SK-N-SH treated with all-trans-retinoic acid at 6 μM for 48 hours (cell line): ENCODE results near the gene MYOM3.

ENCODE experiments used
- ARNTL ChIP-seq: fragments of 450-650 bp; formaldehyde crosslinking; IDR thresholded peaks from 2 replicates; pipeline ENCODE4 v1.5.0; 2020; ENCODE audit warnings: low read depth, mild to moderate bottlenecking, moderate library complexity, borderline replicate concordance
- BACH2 ChIP-seq: fragments of 250-450 bp; sonication (Bioruptor Pico); IDR thresholded peaks from 2 replicates; pipeline ENCODE4 v1.9.0; 2021; ENCODE audit warnings: mild to moderate bottlenecking, borderline replicate concordance
- CSRNP3 ChIP-seq: fragments of 250-450 bp; sonication (Bioruptor Pico); IDR thresholded peaks from 2 replicates; pipeline ENCODE4 v1.5.1; 2021; ENCODE audit warnings: mild to moderate bottlenecking, moderate library complexity
- ESRRG ChIP-seq: fragments of 250-450 bp; sonication (Bioruptor Pico); IDR thresholded peaks from 2 replicates; pipeline ENCODE4 v1.6.1; 2021; ENCODE audit warnings: mild to moderate bottlenecking
- GLIS3 ChIP-seq: fragments of 250-450 bp; sonication (Bioruptor Pico); IDR thresholded peaks from 2 replicates; pipeline ENCODE4 v1.5.0; 2020; ENCODE audit warnings: mild to moderate bottlenecking, moderate library complexity
- ISL1 ChIP-seq: fragments of 250-450 bp; sonication (Bioruptor Pico); IDR thresholded peaks from 2 replicates; pipeline ENCODE4 v2.1.2; 2022; ENCODE audit warnings: mild to moderate bottlenecking, moderate library complexity
- PPARA ChIP-seq: fragments of 250-450 bp; sonication (Bioruptor Pico); IDR thresholded peaks from 2 replicates; pipeline ENCODE4 v1.5.0; 2020; ENCODE audit warnings: mild to moderate bottlenecking, borderline replicate concordance
- RARB ChIP-seq: fragments of 250-450 bp; sonication (Bioruptor Pico); IDR thresholded peaks from 2 replicates; pipeline ENCODE4 v1.8.0; 2021; ENCODE audit warnings: mild to moderate bottlenecking, moderate library complexity
- TOX ChIP-seq: fragments of 250-450 bp; sonication (Bioruptor Pico); IDR thresholded peaks from 2 replicates; pipeline ENCODE4 v1.8.0; 2021; ENCODE audit warnings: mild to moderate bottlenecking, moderate library complexity, borderline replicate concordance
- TSHZ2 ChIP-seq: fragments of 250-450 bp; sonication (Bioruptor Pico); IDR thresholded peaks from 2 replicates; pipeline ENCODE4 v1.5.0; 2020; ENCODE audit warnings: mild to moderate bottlenecking, moderate library complexity
- ZFP3 ChIP-seq: fragments of 250-450 bp; sonication (Bioruptor Pico); IDR thresholded peaks from 2 replicates; pipeline ENCODE4 v1.5.0; 2020; ENCODE audit warnings: mild to moderate bottlenecking, moderate library complexity
- ZFP30 ChIP-seq: fragments of 450-650 bp; formaldehyde crosslinking; IDR thresholded peaks from 2 replicates; pipeline ENCODE4 v1.5.0; 2022; ENCODE audit warnings: mild to moderate bottlenecking, moderate library complexity
- ZNF565 ChIP-seq: fragments of 450-650 bp; formaldehyde crosslinking; conservative IDR thresholded peaks from 2 replicates; pipeline ENCODE4 v1.5.0; 2020; ENCODE audit warnings: low read depth, mild to moderate bottlenecking, moderate library complexity
- ZNF8 ChIP-seq: fragments of 450-650 bp; formaldehyde crosslinking; IDR thresholded peaks from 2 replicates; pipeline ENCODE4 v1.5.0; 2020; ENCODE audit warnings: mild to moderate bottlenecking, moderate library complexity

- TF ChIP-seq RARB (CRISPR knock-in tag) (no peak), ZNF565 (CRISPR knock-in tag) (no peak), ZNF8 (CRISPR knock-in tag) (no peak), TSHZ2 (CRISPR knock-in tag) (no peak), TOX (no peak), GLIS3 (no peak), ISL1 (CRISPR knock-in tag) (no peak), CSRNP3 (CRISPR knock-in tag) (no peak), ESRRG (CRISPR knock-in tag) (no peak), PPARA (no peak), ARNTL (CRISPR knock-in tag) (no peak), BACH2 (CRISPR knock-in tag) (no peak), ZFP30 (no peak), ZFP3 (CRISPR knock-in tag) (no peak)
Observed at GRCh38 chr1:24062221-24062620, 49.7 kb downstream of the MYOM3 start.
